SK-N-SH (cell line): ENCODE data around the gene KRT85. TPM values are rescaled to one million over a fixed set of nuclear protein-coding genes. Genes with fewer than 3 reads are reported as not detected.

Source experiments
- CTCF ChIA-PET: fragments of 300-600, 350-600 bp; formaldehyde crosslinking; extraction: SDS; loops from one replicate; lab custom pipeline; 2021; lab: Yijun Ruan, JAX
- POLR2A ChIA-PET: fragments of 350-600 bp; sonication (Branson Sonifier 250); formaldehyde crosslinking; extraction: SDS; loops from one replicate; lab custom pipeline; 2020; ENCODE audit warnings: antibody characterized with exemption, inconsistent platforms; lab: Yijun Ruan, JAX
- DNase-seq: peaks from one replicate; pipeline ENCODE4 v3.0.0; 2012
- H2AFZ ChIP-seq: fragments of 200-600 bp; sonication (generic); 2 replicates; pipeline ENCODE4 v1.8.1; 2016; ENCODE audit warnings: antibody characterized with exemption, mild to moderate bottlenecking, low read depth
- H3F3A ChIP-seq: fragments of 200-600 bp; sonication (generic); replicated peaks from 2 replicates; pipeline ENCODE3; 2016; ENCODE audit warnings: antibody characterized with exemption, mild to moderate bottlenecking; ENCODE audit not compliant: insufficient read depth
- H3K27ac ChIP-seq, 2 experiments: fragments of 200-500 bp in 1 of 2; fragments of 200-600 bp in 1 of 2; sonication (Bioruptor generic) in 1 of 2; sonication (generic), shearing (Covaris generic) in 1 of 2; 2 replicates each; pipeline versions ENCODE4 v1.5.1 to v1.6.1; 2014 to 2016; ENCODE audit warnings: low read depth in 2 of 2, inconsistent platforms in 1 of 2, low read length in 1 of 2, mild to moderate bottlenecking in 1 of 2, mixed read lengths in 1 of 2
- H3K27me3 ChIP-seq: fragments of 200-600 bp; sonication (generic), shearing (Covaris generic); 2 replicates; pipeline ENCODE4 v1.6.1; 2016; ENCODE audit warnings: mixed run types; ENCODE audit not compliant: insufficient read depth
- H3K36me3 ChIP-seq, 2 experiments: fragments of 200-500 bp in 1 of 2; fragments of 200-600 bp in 1 of 2; sonication (Bioruptor generic) in 1 of 2; sonication (generic) in 1 of 2; replicated peaks in 1 of 2; 2 replicates each; pipeline versions ENCODE3 to v1.5.1; 2014 to 2016; ENCODE audit warnings: low read length in 1 of 2, mild to moderate bottlenecking in 1 of 2; ENCODE audit not compliant: insufficient read depth in 2 of 2, control insufficient read depth in 1 of 2
- H3K4me1 ChIP-seq, 2 experiments: fragments of 200-500 bp in 1 of 2; fragments of 200-600 bp in 1 of 2; sonication (Bioruptor generic) in 1 of 2; sonication (generic), shearing (Covaris generic) in 1 of 2; 2 replicates each; pipeline versions ENCODE4 v1.5.1 to v1.6.1; 2014 to 2016; ENCODE audit warnings: low read depth in 1 of 2, low read length in 1 of 2, mixed run types in 1 of 2; ENCODE audit not compliant: insufficient read depth in 2 of 2, control insufficient read depth in 1 of 2
- H3K4me2 ChIP-seq: fragments of 200-600 bp; sonication (generic), shearing (Covaris generic); 2 replicates; pipeline ENCODE4 v1.6.1; 2017; ENCODE audit warnings: mixed run types
- H3K4me3 ChIP-seq, 2 experiments: fragments of 200-500 bp in 1 of 2; fragments of 200-600 bp in 1 of 2; sonication (Bioruptor generic) in 1 of 2; sonication (generic), shearing (Covaris generic) in 1 of 2; 2 replicates each; pipeline versions ENCODE4 v1.5.1 to v1.8.1; 2014 to 2016; ENCODE audit warnings: low read depth in 2 of 2, inconsistent platforms in 1 of 2, low read length in 1 of 2, mild to moderate bottlenecking in 1 of 2, mixed read lengths in 1 of 2, moderate library complexity in 1 of 2
- H3K79me2 ChIP-seq: fragments of 200-600 bp; sonication (generic); 2 replicates; pipeline ENCODE4 v1.8.1; 2017; ENCODE audit warnings: mild to moderate bottlenecking; ENCODE audit not compliant: insufficient read depth
- H3K9ac ChIP-seq: fragments of 200-600 bp; sonication (generic); 2 replicates; pipeline ENCODE4 v1.6.1; 2017; ENCODE audit warnings: mixed run types
- H3K9me2 ChIP-seq: fragments of 200-600 bp; sonication (generic); 2 replicates; pipeline ENCODE4 v1.6.1; 2017; ENCODE audit warnings: mixed run types
- H3K9me3 ChIP-seq: fragments of 200-600 bp; sonication (generic); 2 replicates; pipeline ENCODE4 v1.6.1; 2017; ENCODE audit warnings: mixed run types, mild to moderate bottlenecking, moderate library complexity
- H4K20me1 ChIP-seq: fragments of 200-600 bp; sonication (generic); 2 replicates; pipeline ENCODE4 v1.6.1; 2017; ENCODE audit warnings: mild to moderate bottlenecking, mixed run types; ENCODE audit not compliant: insufficient read depth
- CHD2 ChIP-seq: fragments of 150-350 bp; IDR thresholded peaks from 2 replicates; pipeline ENCODE4 v1.6.1; 2018; ENCODE audit warnings: low read length; ENCODE audit not compliant: partially characterized antibody
- ELF1 ChIP-seq: IDR thresholded peaks from 2 replicates; pipeline ENCODE4 v1.4.0; 2012
- EZH2phosphoT487 ChIP-seq: fragments of 200-600 bp; sonication (generic); IDR thresholded peaks from 2 replicates; pipeline ENCODE4 v1.6.1; 2017; ENCODE audit warnings: low read depth, mixed run types, mild to moderate bottlenecking, antibody characterized with exemption, moderate library complexity, borderline replicate concordance
- FOXJ3 ChIP-seq: sonication (generic); formaldehyde crosslinking; IDR thresholded peaks from 2 replicates; pipeline ENCODE4 v1.5.1; 2020; ENCODE audit warnings: mild to moderate bottlenecking, missing genetic modification reagents
- FOXM1 ChIP-seq: IDR thresholded peaks from 2 replicates; pipeline ENCODE4 v1.4.0; 2012; ENCODE audit warnings: low read depth, mild to moderate bottlenecking
- IRF3 ChIP-seq: fragments of 150-350 bp; IDR thresholded peaks from 2 replicates; pipeline ENCODE4 v1.6.1; 2016; ENCODE audit warnings: mild to moderate bottlenecking, low read depth, low read length
- JUND ChIP-seq: IDR thresholded peaks from 2 replicates; pipeline ENCODE4 v1.4.0; 2012
- MAX ChIP-seq: IDR thresholded peaks from 2 replicates; pipeline ENCODE4 v1.4.0; 2012; ENCODE audit warnings: low read depth
- MEF2A ChIP-seq: IDR thresholded peaks from 2 replicates; pipeline ENCODE4 v1.4.0; 2012; ENCODE audit warnings: low read depth, borderline replicate concordance
- MXI1 ChIP-seq: IDR thresholded peaks from 2 replicates; pipeline ENCODE4 v1.6.1; 2012; ENCODE audit warnings: mild to moderate bottlenecking, low read depth, low read length, improper control_type of control experiment
- NFIC ChIP-seq: IDR thresholded peaks from 2 replicates; pipeline ENCODE4 v1.4.0; 2012; ENCODE audit warnings: borderline replicate concordance
- RCOR1 ChIP-seq: fragments of 150-350 bp; IDR thresholded peaks from 2 replicates; pipeline ENCODE4 v1.6.1; 2017; ENCODE audit warnings: antibody characterized with exemption, low read length
- REST ChIP-seq: IDR thresholded peaks from 2 replicates; pipeline ENCODE4 v1.6.1; 2012; ENCODE audit warnings: mild to moderate bottlenecking, low read depth, low read length, moderate library complexity
- RXRA ChIP-seq: IDR thresholded peaks from 2 replicates; pipeline ENCODE4 v1.4.0; 2012; ENCODE audit warnings: low read depth, mild to moderate bottlenecking, borderline replicate concordance
- SIN3A ChIP-seq: IDR thresholded peaks from 2 replicates; pipeline ENCODE4 v1.6.1; 2012; ENCODE audit warnings: low read depth, mild to moderate bottlenecking, low read length, moderate library complexity, borderline replicate concordance
- SMC3 ChIP-seq: IDR thresholded peaks from 2 replicates; pipeline ENCODE4 v1.6.1; 2012; ENCODE audit warnings: low read depth, low read length, improper control_type of control experiment
- TCF12 ChIP-seq: IDR thresholded peaks from 2 replicates; pipeline ENCODE4 v1.4.0; 2012
- USF2 ChIP-seq: fragments of 150-350 bp; IDR thresholded peaks from 2 replicates; pipeline ENCODE4 v1.6.1; 2017; ENCODE audit warnings: antibody characterized with exemption, low read length, low read depth, borderline replicate concordance
- ZBTB33 ChIP-seq: IDR thresholded peaks from 2 replicates; pipeline ENCODE4 v1.4.0; 2012; ENCODE audit warnings: low read depth, borderline replicate concordance
- WGBS: methylation state at CpG from one replicate; pipeline ENCODE4 v1.1.6; 2017; ENCODE audit warnings: low lambda C conversion rate; 5-methylcytosine and 5-hydroxymethylcytosine counted together
- polyA plus RNA-seq, 3 experiments: library from polyadenylated mRNA; depleted of rRNA; stranded (reverse); fragments of >200 nt; gene quantifications; 2 replicates each; pipeline ENCODE4 v1.2.3, GENCODE V29; 2012

KRT85 gene
- polyA plus RNA-seq, 1 of the 3 experiments (the other 2 are of a cell fraction), result not detected

GRCh38 chr12:52369211-52369610 is 1.9 kb upstream of the KRT85 start:
- Histone ChIP-seq H3K4me2 (no peak overlapping the region), H3K79me2 (no peaks in the 10 kb centered on the region), H3K4me1 (no peaks in the 10 kb centered on the region), H4K20me1 (no peaks in the 10 kb centered on the region), H3K9me2 (no peaks in the 10 kb centered on the region), H2AFZ (no peak overlapping the region), H3K9ac (no peak overlapping the region), H3K27me3 (peaks cover 56% of the 10 kb centered on the region), H3K27ac (no peak overlapping the region), H3K4me3 (no peak overlapping the region), H3K9me3 (peaks cover 4% of the 10 kb centered on the region; the same call in 1 of the 2 replicates), H3K36me3 (no peaks in the 10 kb centered on the region), H3F3A (no peaks in the 10 kb centered on the region)
- TF ChIP-seq TCF12 (no peak), MEF2A (no peak)
- 53% methylated on average over 3 of the region's 3 CpGs for WGBS
- CTCF ChIA-PET, result interaction anchor here (0.8 to 6.6 kb wide), 14 partner anchors 8 to 612 kb away, joined by 3 to 111 read pairs (median 5); no protein-coding TSS in a partner anchor
- POLR2A ChIA-PET, result no interaction called here
- no peak for DNase-seq

- Histone ChIP-seq H3K27me3 (peaks cover 62% of the 10 kb centered on the region), H4K20me1 (no peaks in the 10 kb centered on the region), H3K36me3 (no peaks in the 10 kb centered on the region), H3K4me1 (no peaks in the 10 kb centered on the region), H2AFZ (no peak overlapping the region), H3K9ac (no peak overlapping the region), H3F3A (no peaks in the 10 kb centered on the region), H3K79me2 (no peaks in the 10 kb centered on the region), H3K4me3 (no peak overlapping the region), H3K4me2 (no peak overlapping the region), H3K9me2 (no peaks in the 10 kb centered on the region), H3K9me3 (no peaks in the 10 kb centered on the region), H3K27ac (no peak overlapping the region)
- WGBS, result 3% methylated on average over 3 of the region's 3 CpGs
- no peak for DNase-seq
- ChIA-PET CTCF (interaction anchor here (1.0 to 6.6 kb wide), 7 partner anchors 12 to 613 kb away, joined by 3 to 111 read pairs (median 7); no protein-coding TSS in a partner anchor), POLR2A (no interaction called here)
- TF ChIP-seq RXRA (no peak), MXI1 (no peak), EZH2phosphoT487 (no peak), MAX (no peak), USF2 (no peak), FOXM1 (no peak), ZBTB33 (no peak), SMC3 (no peak), REST (no peak), RCOR1 (no peak), NFIC (no peak), ELF1 (no peak), IRF3 (no peak), FOXJ3 (CRISPR knock-in tag) (no peak), JUND (no peak), CHD2 (no peak), SIN3A (no peak)
Measured at GRCh38 chr12:52368508-52368907, 1.2 kb upstream of the KRT85 start.
